ENCODE results near the gene UBAC1.
A peak's percentile ranks its signal among the peaks of the same experiment; 100 is the strongest.

The UBAC1 gene

DNA sequence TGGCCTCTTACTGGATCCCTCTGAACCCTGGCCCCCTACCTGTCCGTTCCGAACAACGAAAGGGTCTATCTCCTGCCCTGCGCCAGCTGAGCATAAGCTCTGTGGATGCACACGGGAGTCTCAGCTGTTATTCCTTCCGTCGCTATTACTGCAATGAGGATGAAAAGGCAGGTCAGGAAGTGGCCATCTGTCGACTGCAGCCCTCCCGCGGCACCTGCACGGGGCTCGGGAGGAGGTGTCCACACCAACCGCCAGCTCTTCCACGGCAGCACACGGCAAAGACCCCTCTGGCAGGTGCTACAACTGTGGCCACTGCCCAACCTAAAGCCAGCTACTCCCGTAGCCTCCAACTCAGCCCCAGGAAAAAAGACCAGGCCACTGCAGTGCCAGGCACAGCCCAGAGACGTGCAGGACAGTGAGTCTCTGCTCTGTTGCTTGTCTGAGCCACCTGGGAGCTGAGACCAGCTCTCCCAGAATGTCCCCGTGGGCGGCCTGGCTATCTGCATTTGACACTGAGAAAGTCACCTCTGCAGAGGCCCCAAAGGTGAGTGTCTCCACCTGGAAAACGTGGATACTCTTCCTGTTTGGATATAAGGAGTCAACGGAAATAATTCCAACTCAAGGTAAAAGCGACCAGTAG, 72.9 kb downstream of the UBAC1 start:
- Histone ChIP-seq H3K79me2 (ENCODE audit: insufficient read depth, low read length) (peaks cover 100% of the 10 kb centered on the region), H3K9ac (ENCODE audit: low read depth, low read length, poor library complexity, severe bottlenecking) (peak overlapping the region; percentile 54), H3K36me3 (ENCODE audit: insufficient read depth, low read length) (no peaks in the 10 kb centered on the region), H3K9me3 (ENCODE audit: insufficient read depth, low read depth, low read length) (no peaks in the 10 kb centered on the region), H3K4me2 (ENCODE audit: low read depth, low read length, poor library complexity, severe bottlenecking) (peak overlapping the region; percentile 61), H3F3A (ENCODE audit: low read depth) (no peaks in the 10 kb centered on the region), H4K20me1 (ENCODE audit: insufficient read depth, low read length, poor library complexity, severe bottlenecking) (peaks cover 95% of the 10 kb centered on the region), H3K4me3 (ENCODE audit: low read length, poor library complexity, severe bottlenecking) (peak overlapping the region; percentile 37), H3K4me1 (ENCODE audit: insufficient read depth, low read length, poor library complexity, severe bottlenecking) (peaks cover 43% of the 10 kb centered on the region), H3K9me2 (replicated peaks; ENCODE audit: low read depth, low read length) (no peaks in the 10 kb centered on the region), H3K27me3 (ENCODE audit: insufficient read depth, low read length, poor library complexity, severe bottlenecking) (no peaks in the 10 kb centered on the region), H2AFZ (ENCODE audit: low read length) (no peak overlapping the region)
- no peak for TF ChIP-seq EZH2phosphoT487 (IDR thresholded peaks at IDR 0.05; ENCODE audit: borderline replicate concordance)
- TF ChIP-seq, protein P1, sequence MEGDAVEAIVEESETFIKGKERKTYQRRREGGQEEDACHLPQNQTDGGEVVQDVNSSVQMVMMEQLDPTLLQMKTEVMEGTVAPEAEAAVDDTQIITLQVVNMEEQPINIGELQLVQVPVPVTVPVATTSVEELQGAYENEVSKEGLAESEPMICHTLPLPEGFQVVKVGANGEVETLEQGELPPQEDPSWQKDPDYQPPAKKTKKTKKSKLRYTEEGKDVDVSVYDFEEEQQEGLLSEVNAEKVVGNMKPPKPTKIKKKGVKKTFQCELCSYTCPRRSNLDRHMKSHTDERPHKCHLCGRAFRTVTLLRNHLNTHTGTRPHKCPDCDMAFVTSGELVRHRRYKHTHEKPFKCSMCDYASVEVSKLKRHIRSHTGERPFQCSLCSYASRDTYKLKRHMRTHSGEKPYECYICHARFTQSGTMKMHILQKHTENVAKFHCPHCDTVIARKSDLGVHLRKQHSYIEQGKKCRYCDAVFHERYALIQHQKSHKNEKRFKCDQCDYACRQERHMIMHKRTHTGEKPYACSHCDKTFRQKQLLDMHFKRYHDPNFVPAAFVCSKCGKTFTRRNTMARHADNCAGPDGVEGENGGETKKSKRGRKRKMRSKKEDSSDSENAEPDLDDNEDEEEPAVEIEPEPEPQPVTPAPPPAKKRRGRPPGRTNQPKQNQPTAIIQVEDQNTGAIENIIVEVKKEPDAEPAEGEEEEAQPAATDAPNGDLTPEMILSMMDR (conservative IDR thresholded peaks at IDR 0.05; ENCODE audit: low read length): no peak

DNA sequence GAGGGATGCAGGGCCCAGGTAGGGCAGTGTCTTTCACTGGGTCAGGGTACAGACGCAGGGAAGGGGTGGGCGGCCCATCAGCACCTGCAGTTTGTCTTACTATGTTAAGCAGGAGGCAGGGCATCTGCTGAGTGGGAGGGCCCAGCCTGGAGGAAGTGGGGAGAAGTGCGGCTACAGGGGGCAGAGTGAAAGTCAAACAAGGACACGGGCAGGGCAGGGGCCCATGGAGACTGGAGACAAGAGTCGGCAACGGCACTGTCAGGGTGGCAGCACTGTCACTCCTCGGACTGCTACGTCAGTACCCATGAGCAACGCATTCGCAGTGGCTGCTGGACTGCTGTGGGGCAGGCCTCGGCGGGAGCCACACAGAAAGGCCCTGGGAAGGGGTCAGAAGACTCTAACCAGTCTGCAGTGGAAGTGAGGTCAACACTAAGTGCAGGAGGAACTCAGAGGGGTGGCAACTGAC, 73.6 kb downstream of the UBAC1 start:
- no peaks in the 10 kb centered on the region for H3K9me2 ChIP-seq (replicated peaks; ENCODE audit: low read depth, low read length)
- peak overlapping the region; percentile 37 for H3K4me3 ChIP-seq (ENCODE audit: low read length, poor library complexity, severe bottlenecking)
- TF ChIP-seq, protein P1 (conservative IDR thresholded peaks at IDR 0.05; ENCODE audit: low read length): no peak
- no peak for TF ChIP-seq EZH2phosphoT487 (IDR thresholded peaks at IDR 0.05; ENCODE audit: borderline replicate concordance)
- no peaks in the 10 kb centered on the region for H3K9me3 ChIP-seq (ENCODE audit: insufficient read depth, low read depth, low read length)
- H2AFZ ChIP-seq (ENCODE audit: low read length): no peak overlapping the region
- H4K20me1 ChIP-seq (ENCODE audit: insufficient read depth, low read length, poor library complexity, severe bottlenecking): peaks cover 93% of the 10 kb centered on the region
- H3K36me3 ChIP-seq (ENCODE audit: insufficient read depth, low read length): peaks cover 1% of the 10 kb centered on the region; the same call in 1 of the 2 replicates
- H3K4me2 ChIP-seq (ENCODE audit: low read depth, low read length, poor library complexity, severe bottlenecking): peak overlapping the region; percentile 61
- H3K79me2 ChIP-seq (ENCODE audit: insufficient read depth, low read length): peaks cover 100% of the 10 kb centered on the region
- H3K9ac ChIP-seq (ENCODE audit: low read depth, low read length, poor library complexity, severe bottlenecking): peak overlapping the region; percentile 54
- H3K27me3 ChIP-seq (ENCODE audit: insufficient read depth, low read length, poor library complexity, severe bottlenecking): no peaks in the 10 kb centered on the region
- peaks cover 39% of the 10 kb centered on the region for H3K4me1 ChIP-seq (ENCODE audit: insufficient read depth, low read length, poor library complexity, severe bottlenecking)
- no peaks in the 10 kb centered on the region for H3F3A ChIP-seq (ENCODE audit: low read depth)

DNA sequence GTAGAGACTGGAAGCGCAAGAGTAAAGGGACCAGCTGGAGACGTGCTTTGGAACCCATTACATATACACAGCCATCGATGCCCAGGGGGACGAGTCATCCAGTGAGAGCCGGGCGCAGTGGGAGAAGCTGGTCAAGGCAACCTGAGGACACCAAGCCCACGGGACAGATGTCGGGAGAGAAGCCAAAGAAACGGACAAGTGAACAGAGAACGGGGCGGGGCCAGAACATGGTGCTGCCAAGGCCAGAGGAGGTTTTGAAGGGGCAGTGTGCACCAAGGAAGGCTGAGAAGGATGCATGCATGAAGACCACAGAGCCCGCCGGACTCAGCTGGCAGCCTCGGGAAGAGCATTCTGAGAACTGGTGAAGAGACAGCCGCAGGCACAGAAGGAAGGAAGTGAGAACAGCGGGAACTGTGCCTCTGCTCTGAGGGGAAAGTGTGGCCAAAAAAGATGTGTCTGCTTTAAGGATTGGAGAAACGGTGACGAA, 74.1 kb downstream of the UBAC1 start:
- TF ChIP-seq, protein P1 (conservative IDR thresholded peaks at IDR 0.05; ENCODE audit: low read length): no peak
- TF ChIP-seq EZH2phosphoT487 (IDR thresholded peaks at IDR 0.05; ENCODE audit: borderline replicate concordance): no peak

More for the DNA sequence above, 74.1 kb downstream of the UBAC1 start:
- H4K20me1 ChIP-seq (ENCODE audit: insufficient read depth, low read length, poor library complexity, severe bottlenecking): peaks cover 92% of the 10 kb centered on the region
- no peaks in the 10 kb centered on the region for H3F3A ChIP-seq (ENCODE audit: low read depth)
- no peaks in the 10 kb centered on the region for H3K9me3 ChIP-seq (ENCODE audit: insufficient read depth, low read depth, low read length)
- H3K9ac ChIP-seq (ENCODE audit: low read depth, low read length, poor library complexity, severe bottlenecking): no peak overlapping the region
- peaks cover 39% of the 10 kb centered on the region for H3K4me1 ChIP-seq (ENCODE audit: insufficient read depth, low read length, poor library complexity, severe bottlenecking)
- no peak overlapping the region for H3K4me3 ChIP-seq (ENCODE audit: low read length, poor library complexity, severe bottlenecking)
- H3K27me3 ChIP-seq (ENCODE audit: insufficient read depth, low read length, poor library complexity, severe bottlenecking): no peaks in the 10 kb centered on the region
- peaks cover 100% of the 10 kb centered on the region for H3K79me2 ChIP-seq (ENCODE audit: insufficient read depth, low read length)
- peaks cover 7% of the 10 kb centered on the region; the same call in 1 of the 2 replicates for H3K36me3 ChIP-seq (ENCODE audit: insufficient read depth, low read length)
- H3K4me2 ChIP-seq (ENCODE audit: low read depth, low read length, poor library complexity, severe bottlenecking): peak overlapping the region; percentile 61
- H3K9me2 ChIP-seq (replicated peaks; ENCODE audit: low read depth, low read length): no peaks in the 10 kb centered on the region
- no peak overlapping the region for H2AFZ ChIP-seq (ENCODE audit: low read length)

All from Loucy (cell line).